A549 (cell line): ENCODE results near the gene KCNMA1.

Experiments
- CEBPB ChIP-seq, 2 experiments: fragments of >200 bp in 1 of 2; sonication (Bioruptor Twin) in 1 of 2; formaldehyde crosslinking in 1 of 2; IDR thresholded peaks; 2 replicates each; pipeline ENCODE4 v1.6.1; 2012 to 2016
- KDM1A ChIP-seq: fragments of 200-600 bp; sonication (generic); IDR thresholded peaks from 2 replicates; pipeline ENCODE4 v1.6.1; 2016; ENCODE audit warnings: low read depth, mild to moderate bottlenecking
- NR3C1 ChIP-seq: fragments of >200 bp; sonication (Bioruptor Twin); formaldehyde crosslinking; IDR thresholded peaks from 3 replicates; pipeline ENCODE4 v1.6.1; 2017
- POLR2A ChIP-seq: IDR thresholded peaks from 2 replicates; pipeline ENCODE4 v1.6.1; 2012; ENCODE audit warnings: mild to moderate bottlenecking, low read length
- RAD21 ChIP-seq, 2 experiments: fragments of >200 bp in 1 of 2; sonication (Bioruptor Twin) in 1 of 2; formaldehyde crosslinking in 1 of 2; IDR thresholded peaks in 1 of 2; conservative IDR thresholded peaks in 1 of 2; 2 replicates in 1 of 2; 3 replicates in 1 of 2; pipeline ENCODE4 v1.6.1; 2012 to 2018; ENCODE audit warnings: inconsistent platforms in 1 of 2
- ZNF302 ChIP-seq: fragments of 250-450 bp; sonication (Bioruptor Pico); IDR thresholded peaks from 2 replicates; pipeline ENCODE4 v1.9.0; 2021; ENCODE audit warnings: inconsistent platforms, mild to moderate bottlenecking, moderate library complexity

DNA sequence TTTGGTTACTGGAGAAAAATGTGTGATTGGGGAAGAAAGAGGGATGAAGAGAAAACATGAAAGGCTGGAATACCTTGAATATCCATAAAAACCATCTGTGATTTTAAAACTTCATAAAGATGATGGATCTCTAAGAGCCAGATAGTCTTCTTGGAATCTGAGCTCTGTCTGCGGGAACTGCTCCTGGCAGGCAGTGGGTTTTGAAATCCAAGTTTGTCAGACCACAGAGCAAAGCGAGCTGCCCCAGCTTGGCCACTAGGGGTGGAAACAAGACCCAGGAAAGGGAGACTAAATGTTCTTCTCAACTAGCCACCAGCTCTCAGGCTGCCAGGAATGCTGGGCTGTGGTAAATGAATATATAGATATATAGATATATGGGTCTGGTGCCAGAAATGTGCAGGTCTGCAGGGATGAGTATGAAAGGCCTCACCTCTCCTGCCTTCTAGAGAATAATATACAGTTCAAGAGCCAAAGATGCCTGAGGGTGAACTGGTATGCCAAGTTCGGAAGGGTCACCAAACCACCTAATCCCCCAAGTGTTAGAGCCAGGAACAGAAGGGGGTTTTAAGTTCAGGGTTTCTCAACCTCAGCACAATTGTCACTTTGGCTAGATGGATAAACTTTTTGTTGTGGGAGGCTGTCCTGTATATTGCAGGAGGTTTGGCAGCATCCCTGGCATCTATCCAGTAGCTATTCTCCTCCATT, 208.8 kb downstream of the KCNMA1 start:
- TF ChIP-seq KDM1A (no peak), NR3C1 (no peak), ZNF302 (CRISPR knock-in tag) (no peak), POLR2A (no peak), RAD21 (conservative IDR thresholded peaks at IDR 0.05 in 1 of 2, IDR thresholded peaks at IDR 0.05 in 1 of 2) (peak; percentile 55 to 62), CEBPB (IDR thresholded peaks at IDR 0.05) (no peak)
